ENCODE measurements around the gene RHOH. TPM values are rescaled to one million over a fixed set of nuclear protein-coding genes. Genes with fewer than 3 reads are reported as not detected.
"Not testable (repeated sequence)": the region's sequence is repeated elsewhere in the genome, so short reads cannot be mapped to it uniquely, and the experiment has no call there.

The RHOH gene
- 0.26 and 0.33 TPM in 2 replicates for polyA plus RNA-seq (2011; rRNA removed)
- 0.06 and 0.11 TPM in 2 replicates for polyA plus RNA-seq (2012; cell fraction: cytosol; rRNA removed)
- polyA plus RNA-seq (2012; cell fraction: nucleus; rRNA removed) = 0.17 and 0.34 TPM in 2 replicates
- 0.07 to 0.08 TPM in 2 of 3 replicates, not detected in the other for polyA plus RNA-seq (2017; fragmentation: RNase III; extraction: RNeasy Plus Mini Kit Qiagen cat#74134 plus additional on column Dnase treatment)
- 0.33 and 0.39 TPM in 2 replicates for polyA minus RNA-seq (2011; rRNA and poly(A)+ RNA removed)

DNA sequence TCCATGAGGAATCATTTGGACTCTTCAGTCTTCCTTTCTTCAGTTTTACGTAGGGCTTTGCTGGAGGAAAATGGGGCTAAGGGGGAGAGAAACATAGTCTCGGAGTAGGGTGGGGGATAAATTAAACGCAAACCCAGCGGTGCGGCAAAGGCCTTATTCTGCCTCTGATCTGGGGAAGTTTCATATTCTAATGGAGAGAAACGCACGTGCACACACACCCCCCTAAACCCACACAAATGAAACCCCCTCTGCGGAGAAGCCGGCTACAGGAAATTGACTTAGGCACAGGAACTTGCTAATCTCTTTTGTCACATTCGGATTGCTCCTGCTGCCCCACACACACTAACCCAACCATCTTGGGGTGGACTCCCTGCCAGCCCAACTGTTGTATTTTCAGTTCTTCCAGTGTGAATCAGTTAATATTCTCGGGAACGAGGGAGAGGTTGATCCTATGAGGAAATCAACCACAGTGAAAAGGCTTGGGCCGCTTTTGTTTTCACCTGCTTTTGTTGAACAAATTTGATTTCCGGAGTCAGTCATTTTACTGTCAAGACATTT, at the start of gene RHOH:
Gene RHOH (plus strand): TSS at position 308 of the 558 bp plus-strand sequence. CDS start 46,356 bp downstream, outside the sequence.
- TF ChIP-seq NPAS2 (CRISPR knock-in tag; IDR thresholded peaks at IDR 0.05; ENCODE audit: borderline replicate concordance) (no peak), EHMT2 (IDR thresholded peaks at IDR 0.05; ENCODE audit: low read depth) (no peak), CTCF (IDR thresholded peaks at IDR 0.05) (no peak), TP53 (CRISPR knock-in tag; IDR thresholded peaks at IDR 0.05) (no peak), GATA3 (IDR thresholded peaks at IDR 0.05; ENCODE audit: borderline replicate concordance) (no peak), MAZ (IDR thresholded peaks at IDR 0.05; ENCODE audit: borderline replicate concordance, low read depth, low read length) (no peak), KDM5A (IDR thresholded peaks at IDR 0.05) (no peak), RAD21 (conservative IDR thresholded peaks at IDR 0.05 in 1 of 2, IDR thresholded peaks at IDR 0.05 in 1 of 2) (no peak), RFX5 (IDR thresholded peaks at IDR 0.05) (no peak), FOSL2 (IDR thresholded peaks at IDR 0.05) (no peak), FOSL2 (CRISPR knock-in tag; IDR thresholded peaks at IDR 0.05) (no peak), NR3C1 (IDR thresholded peaks at IDR 0.05) (no peak), MYC (IDR thresholded peaks at IDR 0.05; ENCODE audit: borderline replicate concordance, low read length) (no peak), ZFP36 (IDR thresholded peaks at IDR 0.05; ENCODE audit: borderline replicate concordance, partially characterized antibody) (no peak), EP300 (IDR thresholded peaks at IDR 0.05) (no peak), ZSCAN20 (CRISPR knock-in tag; IDR thresholded peaks at IDR 0.05) (no peak)
- TF ChIP-seq, protein P1, sequence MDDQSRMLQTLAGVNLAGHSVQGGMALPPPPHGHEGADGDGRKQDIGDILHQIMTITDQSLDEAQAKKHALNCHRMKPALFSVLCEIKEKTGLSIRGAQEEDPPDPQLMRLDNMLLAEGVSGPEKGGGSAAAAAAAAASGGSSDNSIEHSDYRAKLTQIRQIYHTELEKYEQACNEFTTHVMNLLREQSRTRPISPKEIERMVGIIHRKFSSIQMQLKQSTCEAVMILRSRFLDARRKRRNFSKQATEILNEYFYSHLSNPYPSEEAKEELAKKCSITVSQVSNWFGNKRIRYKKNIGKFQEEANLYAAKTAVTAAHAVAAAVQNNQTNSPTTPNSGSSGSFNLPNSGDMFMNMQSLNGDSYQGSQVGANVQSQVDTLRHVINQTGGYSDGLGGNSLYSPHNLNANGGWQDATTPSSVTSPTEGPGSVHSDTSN (IDR thresholded peaks at IDR 0.05) = no peak
- TF ChIP-seq, protein P2, sequence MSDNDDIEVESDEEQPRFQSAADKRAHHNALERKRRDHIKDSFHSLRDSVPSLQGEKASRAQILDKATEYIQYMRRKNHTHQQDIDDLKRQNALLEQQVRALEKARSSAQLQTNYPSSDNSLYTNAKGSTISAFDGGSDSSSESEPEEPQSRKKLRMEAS (IDR thresholded peaks at IDR 0.05) = no peak
- H3K27ac ChIP-seq = no peak within 1 kb of the TSS
- H3K9me3 ChIP-seq = no peaks in the 10 kb centered on the region
- peaks cover 42% of the 10 kb centered on the region for H3K4me1 ChIP-seq
- ChIA-PET POLR2A (no interaction called here), CTCF (interaction anchor here (0.7 kb wide), 1 partner anchor 9 kb away, joined by 4 read pairs; no protein-coding TSS in a partner anchor)
- H3K4me2 ChIP-seq = no peak within 1 kb of the TSS
- FAIRE-seq (no peak), ATAC-seq (no peak), DNase-seq (ENCODE audit: low read depth in 1 of 2, low spot score in 1 of 2) (no peak)
- no peak within 1 kb of the TSS for H3K4me3 ChIP-seq
- 92% methylated on average over 14 of the region's 14 CpGs for WGBS (ENCODE audit: missing lambda C conversion rate)

DNA sequence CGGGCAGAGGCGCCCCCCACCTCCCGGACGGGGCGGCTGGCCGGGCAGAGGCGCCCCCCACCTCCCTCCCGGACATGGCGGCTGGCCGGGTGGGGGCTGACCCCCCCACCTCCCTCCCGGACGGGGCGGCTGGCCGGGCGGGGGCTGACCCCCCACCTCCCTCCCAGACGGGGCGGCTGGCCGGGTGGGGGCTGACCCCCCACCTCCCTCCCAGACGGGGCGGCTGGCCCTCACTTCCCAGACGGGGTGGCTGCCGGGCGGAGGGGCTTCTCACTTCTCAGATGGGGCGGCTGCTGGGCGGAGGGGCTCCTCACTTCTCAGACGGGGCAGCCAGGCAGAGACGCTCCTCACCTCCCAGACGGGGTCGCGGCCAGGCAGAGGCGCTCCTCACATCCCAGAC, 49.3 kb upstream of the RHOH start:
- no CpG with 5 or more reads among the region's 31 CpGs for WGBS (ENCODE audit: missing lambda C conversion rate)

GRCh38 chr4:40149960-40150385, 46.9 kb upstream of the RHOH start:
- no peak overlapping the region for H3K4me2 ChIP-seq
- DNase-seq (ENCODE audit: low read depth in 1 of 2, low spot score in 1 of 2) = peak; percentile 13 to 83
- POLR2A ChIA-PET = interaction anchor here (0.7 kb wide), 1 partner anchor 28 kb away, joined by 6 read pairs; no protein-coding TSS in a partner anchor
- 67% methylated on average over 3 of the region's 3 CpGs for WGBS (ENCODE audit: missing lambda C conversion rate)
- no peak overlapping the region for H3K4me3 ChIP-seq
- peak in 1 of 2 experiments; percentile 77; a peak in 3 of 6 replicates for ATAC-seq
- no peak for TF ChIP-seq CEBPB (IDR thresholded peaks at IDR 0.05)
- no peak for TF ChIP-seq FOXS1 (CRISPR knock-in tag; IDR thresholded peaks at IDR 0.05)
- TF ChIP-seq CTCF (IDR thresholded peaks at IDR 0.05) = peak; percentile 70
- no peak for TF ChIP-seq ESRRA (IDR thresholded peaks at IDR 0.05; ENCODE audit: borderline replicate concordance, low read length)
- TF ChIP-seq MYC (IDR thresholded peaks at IDR 0.05; ENCODE audit: borderline replicate concordance, low read length) = no peak
- TF ChIP-seq NR3C1 (IDR thresholded peaks at IDR 0.05) = no peak
- no peak for TF ChIP-seq PHF8 (IDR thresholded peaks at IDR 0.05; ENCODE audit: borderline replicate concordance, low read depth)
- TF ChIP-seq SMC3 (IDR thresholded peaks at IDR 0.05) = peak; percentile 84
- TF ChIP-seq RAD21 (conservative IDR thresholded peaks at IDR 0.05 in 1 of 2, IDR thresholded peaks at IDR 0.05 in 1 of 2) = peak; percentile 81
- no peaks in the 10 kb centered on the region for H3K4me1 ChIP-seq
- peak overlapping the region; percentile 46; a peak in 4 of 6 replicates for H3K27ac ChIP-seq
- CTCF ChIA-PET = interaction anchor here (0.6 to 2.5 kb wide), 19 partner anchors 9 to 387 kb away, joined by 3 to 11 read pairs (median 3); no protein-coding TSS in a partner anchor
- no peak for FAIRE-seq
- peaks cover 8% of the 10 kb centered on the region for H3K9me3 ChIP-seq

More for the DNA sequence above, 49.3 kb upstream of the RHOH start:
- H3K4me3 ChIP-seq; H3K27ac ChIP-seq; H3K4me1 ChIP-seq; ATAC-seq; CTCF ChIA-PET; POLR2A ChIA-PET; H3K4me2 ChIP-seq; DNase-seq (ENCODE audit: low read depth in 1 of 2, low spot score in 1 of 2); FAIRE-seq; H3K9me3 ChIP-seq: not testable (repeated sequence)

Measured in A549 (cell line).